Limb (tissue), 2 donors: ENCODE measurements around the gene ERCC2.
"Not testable (repeated sequence)": the region's sequence is repeated elsewhere in the genome, so short reads cannot be mapped to it uniquely, and the experiment has no call there.

Experiments used
- DNase-seq, 2 donors: peaks; one replicate each; pipeline ENCODE4 v3.0.0-alpha.2; 2016; ENCODE audit errors: extremely low spot score in 2 of 2

Gene ERCC2

GRCh38 chr19:45370410-45371204, at the start of gene ERCC2:
Gene ERCC2, minus strand, starts transcription at chr19:45370573. Its CDS starts 33 bp downstream, at chr19:45370540.
- DNase-seq: peak; percentile 98 to 100

- DNase-seq: no peak
These were observed 49.5 kb upstream of the ERCC2 start for GRCh38 chr19:45419895-45420294.

DNA sequence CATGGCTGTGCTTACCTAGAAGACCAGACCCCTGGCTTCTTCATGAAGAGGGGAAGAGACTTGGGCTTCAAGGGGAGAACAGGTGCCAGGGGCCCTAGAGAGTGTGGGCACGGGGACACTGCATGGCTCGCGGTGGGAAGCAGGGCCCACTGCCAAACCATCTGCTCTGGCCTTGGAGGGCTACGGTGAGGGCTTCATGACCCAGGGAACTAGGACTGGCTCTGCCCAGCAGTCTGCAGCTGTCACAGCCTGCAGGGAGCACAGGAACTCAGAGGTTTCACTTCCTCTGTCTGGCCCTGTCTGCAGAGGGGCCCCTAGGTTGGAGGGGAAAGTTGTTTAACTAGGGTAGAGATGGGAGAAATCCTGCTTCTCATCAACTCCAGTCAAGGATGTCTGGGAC, 49.0 kb upstream of the ERCC2 start:
- DNase-seq: no peak

DNA sequence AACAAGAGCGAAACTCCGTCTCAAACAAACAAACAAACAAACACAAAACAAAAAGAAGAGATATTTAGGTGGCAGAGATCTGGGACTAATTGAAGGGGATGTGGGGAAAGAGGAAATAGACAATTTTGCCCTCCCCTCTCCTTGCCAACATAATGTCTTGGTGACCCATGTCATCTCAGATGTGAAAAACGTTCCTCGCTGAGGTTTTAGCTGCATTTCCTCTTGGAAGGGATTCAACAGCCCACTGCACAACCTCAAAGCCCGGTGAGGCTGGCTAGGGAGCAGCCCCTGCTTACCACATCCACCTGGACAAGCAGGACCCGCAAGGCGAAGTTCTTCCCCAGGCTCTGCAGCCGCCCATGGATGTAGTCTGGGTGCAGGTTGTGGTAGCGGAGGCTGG, 48.4 kb upstream of the ERCC2 start:
- no peak for DNase-seq

DNA sequence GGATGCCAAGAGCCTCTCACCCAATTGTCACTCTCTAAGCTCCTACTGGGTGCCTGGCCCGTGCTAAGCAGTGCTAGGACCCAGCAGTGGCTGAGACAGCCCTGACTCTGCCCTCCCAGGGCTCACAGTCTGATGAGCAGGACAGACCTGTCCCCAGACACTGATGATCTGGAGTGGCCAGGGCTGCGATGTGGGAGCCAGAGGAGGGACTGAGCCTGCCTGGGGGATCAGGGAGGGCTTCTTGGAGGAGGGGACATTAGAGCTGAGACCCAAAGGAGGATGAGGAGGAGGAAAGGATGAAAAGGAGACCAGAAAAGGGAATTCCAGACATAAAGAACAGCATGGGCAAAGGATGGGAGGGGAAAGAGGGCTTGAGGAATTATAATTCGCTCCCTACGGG, 46.8 kb upstream of the ERCC2 start:
- no peak for DNase-seq

DNA sequence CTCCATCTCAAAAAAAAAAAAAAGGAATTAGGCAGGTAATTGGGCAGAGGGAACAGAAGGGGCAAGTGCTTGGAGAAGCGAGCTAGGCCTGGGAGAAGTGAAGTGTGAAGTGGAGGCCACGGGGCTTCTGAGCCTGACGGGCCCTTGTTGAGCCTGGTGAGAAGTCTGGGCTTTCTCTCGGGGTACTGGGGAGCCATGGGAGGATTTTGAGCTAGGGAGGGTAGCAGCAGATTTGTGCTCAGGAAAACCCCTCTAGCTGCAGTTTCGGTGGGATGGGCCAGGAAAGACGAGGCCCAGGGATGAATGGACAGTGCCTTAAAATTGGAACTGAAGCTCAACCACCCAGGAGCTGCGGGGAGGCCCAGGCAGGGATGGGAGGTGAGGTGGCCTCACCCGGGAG, 44.1 kb upstream of the ERCC2 start:
- no peak for DNase-seq

GRCh38 chr19:45413497-45413896, 43.1 kb upstream of the ERCC2 start:
- no peak for DNase-seq

- not testable (repeated sequence) for DNase-seq
These were observed 40.0 kb upstream of the ERCC2 start for GRCh38 chr19:45410330-45410729.

DNA sequence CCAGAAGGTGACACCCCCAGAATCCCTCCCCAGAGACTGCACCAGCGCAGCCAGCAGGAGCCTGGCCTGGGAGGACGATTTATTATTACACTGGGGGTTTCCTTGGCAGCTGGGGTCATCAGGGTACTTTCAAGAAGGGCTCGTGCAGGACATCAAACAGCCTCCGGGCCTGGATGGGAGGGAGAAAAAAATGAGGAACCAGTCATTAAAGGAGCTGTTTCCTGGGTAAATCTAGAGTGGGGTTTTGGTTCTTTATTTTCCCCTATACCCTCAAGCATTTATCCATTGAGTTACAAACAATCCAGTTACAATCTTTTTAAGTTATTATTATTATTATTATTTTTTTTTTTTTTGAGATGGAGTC, 39.2 kb upstream of the ERCC2 start:
- no peak for DNase-seq

- DNase-seq: no peak
These were observed 38.6 kb upstream of the ERCC2 start for GRCh38 chr19:45408830-45409556.

- no peak for DNase-seq
These were observed 37.7 kb upstream of the ERCC2 start for GRCh38 chr19:45408121-45408520.

DNA sequence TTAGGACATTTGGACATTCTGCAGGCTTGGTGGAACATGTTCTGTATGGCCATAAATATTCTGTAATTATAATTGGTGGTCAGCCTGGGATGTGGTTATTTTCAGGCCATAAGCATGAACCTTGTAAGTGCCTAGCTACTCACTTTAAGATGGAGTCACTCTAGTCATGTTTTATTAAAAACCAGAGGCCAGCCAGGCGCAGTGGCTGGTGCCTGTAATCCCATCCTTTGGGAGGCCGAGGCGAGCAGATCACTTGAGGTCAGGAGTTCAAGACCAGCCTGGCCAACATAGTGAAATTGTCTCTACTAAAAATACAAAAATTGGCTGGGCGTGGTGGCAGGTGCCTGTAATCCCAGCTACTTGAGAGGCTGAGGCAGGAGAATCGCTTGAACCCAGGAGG, 37.2 kb upstream of the ERCC2 start:
- not testable (repeated sequence) for DNase-seq

DNA sequence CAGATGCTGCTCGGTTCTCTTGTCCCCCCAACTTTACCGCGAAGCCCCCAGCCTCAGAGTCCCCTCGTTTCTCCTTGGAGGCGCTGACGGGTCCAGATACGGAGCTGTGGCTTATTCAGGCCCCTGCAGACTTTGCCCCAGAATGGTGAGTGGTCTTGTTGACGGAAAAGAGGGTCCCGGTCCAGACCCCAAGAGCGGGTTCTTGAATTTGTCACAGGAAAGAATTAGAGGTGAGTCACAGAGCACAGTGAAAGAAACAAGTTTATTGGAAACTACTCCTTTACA, 36.7 kb upstream of the ERCC2 start:
- DNase-seq: no peak

DNA sequence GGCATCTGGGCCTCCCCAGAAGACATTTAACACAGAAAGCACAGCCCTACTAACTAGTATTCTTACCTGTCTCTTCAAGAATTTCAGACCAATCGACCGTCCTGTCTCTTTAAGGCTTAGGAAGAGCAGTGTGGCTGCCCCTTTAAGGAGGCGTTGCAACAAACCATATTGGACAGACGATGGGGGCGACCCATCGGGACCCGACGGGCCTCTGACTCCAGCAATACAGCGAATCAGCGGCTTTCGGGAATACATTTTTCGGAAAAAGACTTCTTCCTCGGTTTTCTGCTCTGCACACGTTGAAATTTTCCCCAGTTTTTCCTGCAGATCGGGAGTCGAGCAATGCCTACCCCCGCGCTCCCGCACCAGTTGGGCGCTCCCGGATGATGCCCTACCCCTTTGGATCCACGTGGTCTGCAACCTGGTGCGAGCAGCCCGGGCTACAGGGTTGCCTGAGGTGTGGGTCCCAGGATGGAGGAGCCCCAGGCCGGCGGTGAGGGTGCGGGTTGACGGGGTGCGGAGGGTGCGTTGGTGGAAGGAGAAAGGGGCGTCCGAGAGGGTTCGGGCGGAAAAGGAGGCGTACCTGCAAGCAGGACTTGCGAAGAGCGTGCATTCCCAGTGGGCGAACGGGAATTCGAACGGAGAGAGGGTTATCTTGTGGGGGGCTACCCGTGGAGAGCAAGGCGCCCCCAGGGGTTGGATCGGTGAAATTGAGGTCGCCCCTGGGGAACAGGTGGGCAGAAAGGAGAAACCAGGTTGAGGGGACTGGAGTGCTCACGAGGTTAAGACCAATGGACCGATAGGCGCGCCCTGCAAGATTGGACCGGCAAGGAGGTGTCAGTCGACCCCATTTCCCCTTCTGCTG, 36.1 kb upstream of the ERCC2 start, which contains the start of gene POLR1G:
Gene POLR1G, plus strand, starts transcription at position 419 of the 865 bp plus-strand sequence. Its CDS starts 53 bp downstream, at position 472.
- peak; percentile 86 to 89 for DNase-seq

DNA sequence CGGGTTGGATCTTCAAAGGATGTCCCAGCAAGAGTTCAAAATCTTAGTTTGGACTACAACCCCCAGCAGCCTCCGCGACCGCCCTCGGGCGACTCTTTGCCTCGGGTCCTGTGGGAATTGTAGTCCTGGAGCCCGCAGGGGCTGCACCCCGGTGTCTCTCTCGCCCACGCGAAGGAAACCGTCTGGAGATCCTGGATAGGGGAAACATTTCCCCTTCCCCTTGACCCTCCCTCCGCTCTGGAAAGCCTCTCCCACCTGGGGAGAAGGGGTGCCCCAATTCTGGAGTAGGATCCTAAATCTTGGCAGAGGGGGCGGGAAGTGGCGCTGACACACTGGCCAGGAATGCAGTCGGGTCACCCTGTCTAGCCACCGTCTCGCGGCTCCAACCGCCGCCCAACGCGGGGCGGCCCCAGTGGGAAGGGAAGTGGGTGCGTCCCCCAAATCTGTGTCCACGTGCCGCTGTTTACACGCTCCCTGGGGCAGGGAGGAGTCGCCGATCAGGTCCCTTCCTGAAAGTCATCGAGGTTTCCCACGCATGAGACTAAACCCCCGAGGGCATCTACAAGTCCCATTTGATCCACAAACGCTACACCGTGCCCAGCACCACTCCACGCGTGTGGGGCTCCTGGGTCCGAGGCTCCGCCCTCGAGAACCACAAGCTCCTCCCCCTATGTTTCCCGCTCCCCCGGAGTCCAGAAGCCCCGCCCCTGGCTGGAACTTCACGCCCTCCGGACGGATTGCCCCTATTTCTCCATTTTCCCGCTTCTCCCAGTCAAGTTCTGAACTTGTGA, 35.3 kb upstream of the ERCC2 start:
- DNase-seq: peak; percentile 67 to 88

DNA sequence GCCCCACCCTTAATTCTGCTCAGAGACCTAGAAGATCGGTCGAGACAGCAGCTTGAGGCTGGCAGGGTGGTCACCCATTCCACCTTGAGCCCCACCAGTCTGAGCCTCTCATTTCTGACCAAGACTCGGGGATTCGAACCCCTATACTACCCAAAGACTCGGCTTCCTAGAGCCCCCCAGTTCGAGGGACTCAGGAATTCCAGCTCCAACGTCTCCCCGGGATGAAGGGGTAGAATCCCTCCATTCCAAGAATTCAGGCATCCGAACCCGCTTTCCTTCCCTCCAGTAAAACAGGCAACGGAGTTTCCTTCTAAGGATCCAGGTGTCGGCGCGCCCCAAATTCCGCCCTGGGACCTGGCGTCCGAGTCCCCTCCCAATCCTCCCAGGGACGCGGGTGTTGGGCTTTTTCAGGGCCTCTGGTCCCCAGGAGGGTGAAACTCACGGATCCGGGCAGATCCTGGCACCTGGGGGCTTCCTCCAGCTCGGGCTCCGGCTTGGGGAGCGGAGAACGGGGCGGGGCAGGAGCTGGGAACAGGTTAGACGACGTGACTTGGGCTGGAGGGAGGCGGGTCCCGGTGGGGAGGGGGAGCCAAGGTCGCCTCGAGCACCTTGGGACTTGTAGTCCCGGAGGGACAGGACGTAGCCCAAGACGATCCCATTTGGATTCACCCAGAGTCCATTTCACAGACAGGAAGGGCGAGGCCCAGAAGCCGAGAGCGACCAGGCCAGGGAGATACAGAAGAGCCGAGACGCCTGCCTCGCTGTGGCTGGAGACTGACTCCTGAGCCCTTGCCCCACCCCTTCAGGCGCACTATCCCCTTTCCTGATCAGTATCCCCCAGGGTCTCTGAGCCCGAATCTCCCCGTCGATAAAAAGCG, 34.4 kb upstream of the ERCC2 start, which contains the start of gene PPP1R13L:
Gene PPP1R13L, minus strand, starts transcription at position 513 of the 878 bp plus-strand sequence. CDS start 6,751 bp downstream, outside the sequence.
- peak in 1 of 2 donors; percentile 67 for DNase-seq

GRCh38 chr19:45403781-45404556, 33.6 kb upstream of the ERCC2 start:
- DNase-seq: peak in 1 of 2 donors; percentile 55

DNA sequence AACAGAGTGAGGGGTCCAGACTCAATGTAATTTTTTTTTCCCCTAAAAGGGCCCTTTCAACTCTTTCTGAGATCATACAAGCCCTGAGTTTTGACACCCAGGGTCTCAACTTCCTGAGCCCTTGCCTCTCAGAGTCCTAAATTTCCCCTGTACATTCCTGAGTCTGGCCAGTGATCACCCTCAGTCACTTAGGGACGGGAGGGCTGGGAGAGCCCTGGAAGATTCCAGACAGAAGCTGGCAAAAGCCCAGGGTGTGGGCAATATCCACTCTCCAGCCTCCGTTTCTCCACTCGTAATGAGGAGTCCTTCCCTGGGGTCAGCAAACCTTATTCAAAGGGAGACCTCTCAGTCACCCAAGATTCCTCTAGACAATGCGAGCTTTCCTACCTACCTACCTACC, 32.9 kb upstream of the ERCC2 start:
- DNase-seq: no peak
